ENCODE results near the gene KANSL2. TPM values are rescaled to one million over a fixed set of nuclear protein-coding genes. Genes with fewer than 3 reads are reported as not detected.

Gene KANSL2
- total and polyA plus RNA-seq, 3 donors from 2014 or later = 57.0 to 98.4 (median 84.8) TPM

- Histone ChIP-seq H3K9me3 (no peaks in the 10 kb centered on the region), H3K27me3 (no peaks in the 10 kb centered on the region), H3K4me3 (no peak overlapping the region), H3K27ac (no peak overlapping the region), H3K4me1 (no peaks in the 10 kb centered on the region), H3K36me3 (ENCODE audit: low read depth, missing control alignments) (no peaks in the 10 kb centered on the region)
- intact Hi-C loops (cut with DNase I; ENCODE audit: low total_unique reads) = no loop called here
- no peak for DNase-seq
- WGBS, 2 donors = 46 to 83% methylated on average over 2 of the region's 2 CpGs
- TF ChIP-seq POLR2A (IDR thresholded peaks at IDR 0.05) = no peak
- no peak for TF ChIP-seq CTCF (IDR thresholded peaks at IDR 0.05)
These were observed 13.8 kb upstream of the KANSL2 start for GRCh38 chr12:48695859-48696258.

- intact Hi-C loops (cut with DNase I; ENCODE audit: low total_unique reads) = no loop called here
- Histone ChIP-seq H3K27ac (no peak overlapping the region), H3K36me3 (ENCODE audit: low read depth, missing control alignments) (no peaks in the 10 kb centered on the region), H3K4me3 (no peak overlapping the region), H3K9me3 (no peaks in the 10 kb centered on the region), H3K27me3 (no peaks in the 10 kb centered on the region), H3K4me1 (no peaks in the 10 kb centered on the region)
- 95 to 96% methylated on average over 6 of the region's 6 CpGs for WGBS, 2 donors
- TF ChIP-seq POLR2A (IDR thresholded peaks at IDR 0.05) (no peak), CTCF (IDR thresholded peaks at IDR 0.05) (no peak)
- DNase-seq = no peak
These were observed 12.0 kb upstream of the KANSL2 start for GRCh38 chr12:48694038-48694437.

- intact Hi-C loops (cut with DNase I; ENCODE audit: low total_unique reads) = no loop called here
- Histone ChIP-seq H3K4me3 (no peak overlapping the region), H3K4me1 (no peaks in the 10 kb centered on the region), H3K36me3 (ENCODE audit: low read depth, missing control alignments) (no peaks in the 10 kb centered on the region), H3K27ac (no peak overlapping the region), H3K27me3 (no peaks in the 10 kb centered on the region), H3K9me3 (no peaks in the 10 kb centered on the region)
- TF ChIP-seq POLR2A (IDR thresholded peaks at IDR 0.05) = no peak
- no peak for TF ChIP-seq CTCF (IDR thresholded peaks at IDR 0.05)
- WGBS, 2 donors = 76 to 86% methylated on average over 6 of the region's 6 CpGs
- DNase-seq = no peak
These were observed 11.5 kb upstream of the KANSL2 start for GRCh38 chr12:48693572-48693971.

DNA sequence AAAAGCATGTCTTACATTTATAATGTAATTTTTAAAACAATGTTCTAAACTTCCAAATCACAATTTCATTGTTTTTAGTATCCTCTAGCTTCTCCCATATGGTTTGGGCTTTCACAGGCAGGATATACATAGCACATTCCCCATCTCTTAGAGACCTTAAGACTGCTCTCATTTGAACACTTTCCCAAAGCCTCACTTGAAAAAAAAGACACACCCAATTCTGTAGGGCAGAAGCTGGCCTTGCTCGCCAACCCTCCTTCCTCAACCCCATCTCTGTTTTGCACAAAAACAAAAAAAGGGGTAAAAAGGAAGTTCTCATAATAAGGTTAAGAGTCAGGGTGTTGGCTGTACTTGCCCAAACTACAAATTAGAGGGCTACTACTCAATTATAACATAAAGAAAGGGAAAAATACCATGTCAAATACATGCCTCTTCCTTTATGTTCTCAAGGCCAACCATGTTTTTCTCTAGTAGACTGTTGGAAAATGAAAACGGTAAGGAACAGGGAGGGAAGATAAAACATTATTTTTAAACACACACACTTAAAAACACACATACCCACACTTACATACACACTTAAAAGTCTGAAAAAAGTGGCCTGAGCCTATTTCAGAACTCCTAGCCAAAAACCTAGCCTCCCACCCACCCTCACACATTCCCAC is 9.9 kb upstream of the KANSL2 start:
- Histone ChIP-seq H3K27me3 (no peaks in the 10 kb centered on the region), H3K4me3 (no peak overlapping the region), H3K4me1 (no peaks in the 10 kb centered on the region), H3K27ac (no peak overlapping the region), H3K36me3 (ENCODE audit: low read depth, missing control alignments) (no peaks in the 10 kb centered on the region), H3K9me3 (no peaks in the 10 kb centered on the region)
- intact Hi-C loops (cut with DNase I; ENCODE audit: low total_unique reads) = no loop called here
- DNase-seq = no peak
- TF ChIP-seq POLR2A (IDR thresholded peaks at IDR 0.05) (no peak), CTCF (IDR thresholded peaks at IDR 0.05) (no peak)
- whole genome bisulfite sequencing, 2 donors = 61 to 63% methylated on average over 2 of the region's 2 CpGs

DNA sequence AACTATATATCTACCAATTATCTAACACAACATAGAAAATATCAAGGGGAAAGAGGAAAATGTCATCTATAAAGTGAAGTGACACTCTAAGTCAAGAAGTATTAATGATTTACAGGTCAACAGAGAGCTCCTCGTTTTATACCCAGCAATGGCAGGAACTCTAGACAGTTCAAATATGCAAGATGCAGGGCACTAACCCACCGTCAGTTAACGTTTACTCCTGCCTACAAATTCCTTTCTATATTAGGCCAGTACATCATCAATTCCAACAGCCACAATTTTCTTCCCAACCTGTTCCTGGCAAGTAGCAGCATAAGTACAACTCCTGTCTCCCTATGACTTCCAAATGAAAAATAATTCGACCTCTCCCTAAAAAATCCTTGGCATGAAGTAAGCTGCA is 9.0 kb upstream of the KANSL2 start:
- WGBS, 2 donors = 61 to 64% methylated on average over 4 of the region's 4 CpGs
- Histone ChIP-seq H3K9me3 (no peaks in the 10 kb centered on the region), H3K27ac (no peak overlapping the region), H3K27me3 (no peaks in the 10 kb centered on the region), H3K4me1 (no peaks in the 10 kb centered on the region), H3K4me3 (no peak overlapping the region), H3K36me3 (ENCODE audit: low read depth, missing control alignments) (no peaks in the 10 kb centered on the region)
- intact Hi-C loops (cut with DNase I; ENCODE audit: low total_unique reads) = no loop called here
- no peak for DNase-seq
- TF ChIP-seq POLR2A (IDR thresholded peaks at IDR 0.05) (no peak), CTCF (IDR thresholded peaks at IDR 0.05) (no peak)

Data from testis (tissue), 3 donors.